ENCODE measurements around the gene JAK2.
"Not testable (repeated sequence)": the region's sequence is repeated elsewhere in the genome, so short reads cannot be mapped to it uniquely, and the experiment has no call there.

Gene JAK2

GRCh38 chr9:4984621-4985385 lies at the start of gene JAK2:
Gene JAK2 (plus strand): TSS chr9:4985272. CDS start chr9:5021988, 36,716 bp downstream.
- peak; percentile 60 to 75 (median 74) for DNase-seq (ENCODE audit: low read depth in 2 of 3, low spot score in 2 of 3)

- no peak for DNase-seq (ENCODE audit: low read depth in 2 of 3, low spot score in 2 of 3)
These were observed 48.8 kb upstream of the JAK2 start for GRCh38 chr9:4936277-4936676.

- DNase-seq (ENCODE audit: low read depth in 2 of 3, low spot score in 2 of 3) = no peak
These were observed 48.2 kb upstream of the JAK2 start for GRCh38 chr9:4936823-4937222.

GRCh38 chr9:4937446-4937845 lies 47.6 kb upstream of the JAK2 start:
- no peak for DNase-seq (ENCODE audit: low read depth in 2 of 3, low spot score in 2 of 3)

- DNase-seq (ENCODE audit: low read depth in 2 of 3, low spot score in 2 of 3) = no peak
These were observed 46.6 kb upstream of the JAK2 start for GRCh38 chr9:4938496-4938895.

- no peak for DNase-seq (ENCODE audit: low read depth in 2 of 3, low spot score in 2 of 3)
These were observed 45.9 kb upstream of the JAK2 start for GRCh38 chr9:4939118-4939561.

GRCh38 chr9:4942042-4942691 lies 42.9 kb upstream of the JAK2 start:
- DNase-seq (ENCODE audit: low read depth in 2 of 3, low spot score in 2 of 3) = not testable (repeated sequence)

- DNase-seq (ENCODE audit: low read depth in 2 of 3, low spot score in 2 of 3) = no peak
These were observed 41.7 kb upstream of the JAK2 start for GRCh38 chr9:4943346-4943745.

- peak in 1 of 3 experiments; percentile 22 for DNase-seq (ENCODE audit: low read depth in 2 of 3, low spot score in 2 of 3)
These were observed 40.5 kb upstream of the JAK2 start for GRCh38 chr9:4944431-4945211.

- no peak for DNase-seq (ENCODE audit: low read depth in 2 of 3, low spot score in 2 of 3)
These were observed 38.1 kb upstream of the JAK2 start for GRCh38 chr9:4946937-4947336.

GRCh38 chr9:4955836-4956235 lies 29.2 kb upstream of the JAK2 start:
- no peak for DNase-seq (ENCODE audit: low read depth in 2 of 3, low spot score in 2 of 3)

- DNase-seq (ENCODE audit: low read depth in 2 of 3, low spot score in 2 of 3) = no peak
These were observed 26.0 kb upstream of the JAK2 start for GRCh38 chr9:4959031-4959430.

- DNase-seq (ENCODE audit: low read depth in 2 of 3, low spot score in 2 of 3) = no peak
These were observed 23.0 kb upstream of the JAK2 start for GRCh38 chr9:4962085-4962484.

GRCh38 chr9:4964540-4964939 lies 20.5 kb upstream of the JAK2 start:
- DNase-seq (ENCODE audit: low read depth in 2 of 3, low spot score in 2 of 3) = no peak

GRCh38 chr9:4965174-4965821 lies 19.8 kb upstream of the JAK2 start:
- no peak for DNase-seq (ENCODE audit: low read depth in 2 of 3, low spot score in 2 of 3)

- no peak for DNase-seq (ENCODE audit: low read depth in 2 of 3, low spot score in 2 of 3)
These were observed 17.5 kb upstream of the JAK2 start for GRCh38 chr9:4967523-4967922.

GRCh38 chr9:4969130-4969529 lies 15.9 kb upstream of the JAK2 start:
- DNase-seq (ENCODE audit: low read depth in 2 of 3, low spot score in 2 of 3) = no peak

- peak in 2 of 3 experiments; percentile 33 to 45 for DNase-seq (ENCODE audit: low read depth in 2 of 3, low spot score in 2 of 3)
These were observed 14.0 kb upstream of the JAK2 start for GRCh38 chr9:4970970-4971641.

- no peak for DNase-seq (ENCODE audit: low read depth in 2 of 3, low spot score in 2 of 3)
These were observed 11.8 kb upstream of the JAK2 start for GRCh38 chr9:4973246-4973645.

GRCh38 chr9:4973902-4974301 lies 11.2 kb upstream of the JAK2 start:
- no peak for DNase-seq (ENCODE audit: low read depth in 2 of 3, low spot score in 2 of 3)

GRCh38 chr9:4979239-4979638 lies 5.8 kb upstream of the JAK2 start:
- DNase-seq (ENCODE audit: low read depth in 2 of 3, low spot score in 2 of 3) = no peak

Measured in activated CD8-positive, alpha-beta memory T cell treated with anti-CD3 and anti-CD28 coated beads for 48 hours (primary cell).